IMR-90 (cell line): Measurements from ENCODE around the gene EXOC2. TPM values are rescaled to one million over a fixed set of nuclear protein-coding genes. Genes with fewer than 3 reads are reported as not detected.

ENCODE experiments used
- ATAC-seq: fragments of 200-7000 bp; cut with Tn5 transposase; 2 replicates; pipeline ENCODE4 v1.9.1; 2020; ENCODE audit warnings: low read depth, mild to moderate bottlenecking, moderate library complexity
- BruUV-seq: library from RNA; stranded (reverse); fragments of 400-500 nt; replicated peaks from 2 replicates; lab custom pipeline; 2021; lab: Mats Ljungman, UMichigan
- CTCF ChIA-PET: fragments of 300-600 bp; formaldehyde crosslinking; extraction: SDS; loops from one replicate; lab custom pipeline; 2021; ENCODE audit warnings: antibody characterized with exemption; lab: Yijun Ruan, JAX
- POLR2A ChIA-PET: fragments of 300-600 bp; sonication (Branson Sonifier 250); formaldehyde crosslinking; loops from one replicate; lab custom pipeline; 2022; ENCODE audit warnings: antibody characterized with exemption; ENCODE audit not compliant: unreplicated experiment; lab: Charles Lee
- DNase-seq: peaks from one replicate; pipeline ENCODE4 v3.0.0; 2013
- H2AFZ ChIP-seq: replicated peaks from 2 replicates; pipeline ENCODE3; 2013; ENCODE audit warnings: low read length, mild to moderate bottlenecking; ENCODE audit not compliant: poor library complexity
- H2AK5ac ChIP-seq: 2 replicates; pipeline ENCODE4 v1.6.1; 2013; ENCODE audit warnings: low read depth, low read length, inconsistent platforms
- H2AK9ac ChIP-seq: replicated peaks from 2 replicates; pipeline ENCODE3; 2013; ENCODE audit warnings: mild to moderate bottlenecking, low read depth, low read length, moderate library complexity; ENCODE audit not compliant: poor library complexity
- H2BK120ac ChIP-seq: 2 replicates; pipeline ENCODE4 v1.6.1; 2013; ENCODE audit warnings: low read depth, low read length, inconsistent platforms
- H2BK15ac ChIP-seq: 3 replicates; pipeline ENCODE4 v1.6.1; 2013; ENCODE audit warnings: low read depth, low read length, inconsistent platforms
- H2BK20ac ChIP-seq: 2 replicates; pipeline ENCODE4 v1.6.1; 2013; ENCODE audit warnings: low read depth, mild to moderate bottlenecking, inconsistent platforms, low read length, moderate library complexity
- H2BK5ac ChIP-seq: 2 replicates; pipeline ENCODE4 v1.6.1; 2013; ENCODE audit warnings: mild to moderate bottlenecking, low read depth, low read length, inconsistent platforms; ENCODE audit not compliant: poor library complexity, severe bottlenecking
- H3K14ac ChIP-seq: replicated peaks from 2 replicates; pipeline ENCODE4 v1.6.1; 2013; ENCODE audit warnings: low read depth, low read length, inconsistent platforms
- H3K18ac ChIP-seq: 2 replicates; pipeline ENCODE4 v1.6.1; 2013; ENCODE audit warnings: low read depth, low read length, control low read depth
- H3K23ac ChIP-seq: 2 replicates; pipeline ENCODE4 v1.6.1; 2013; ENCODE audit warnings: low read depth, low read length, inconsistent platforms
- H3K27ac ChIP-seq: 2 replicates; pipeline ENCODE4 v1.5.1; 2013; ENCODE audit warnings: mild to moderate bottlenecking, control low read depth, low read length; ENCODE audit not compliant: insufficient read depth
- H3K27me3 ChIP-seq: 2 replicates; pipeline ENCODE4 v1.6.1; 2013; ENCODE audit warnings: low read length; ENCODE audit not compliant: control insufficient read depth, insufficient read depth
- H3K36me3 ChIP-seq: 2 replicates; pipeline ENCODE4 v1.6.1; 2013; ENCODE audit warnings: low read length, mixed read lengths; ENCODE audit not compliant: control insufficient read depth, insufficient read depth
- H3K4ac ChIP-seq: 2 replicates; pipeline ENCODE4 v1.6.1; 2013; ENCODE audit warnings: low read depth, low read length, inconsistent platforms
- H3K4me1 ChIP-seq: 2 replicates; pipeline ENCODE4 v1.6.1; 2013; ENCODE audit warnings: low read length, mixed read lengths; ENCODE audit not compliant: control insufficient read depth, insufficient read depth
- H3K4me2 ChIP-seq: 2 replicates; pipeline ENCODE4 v1.6.1; 2013; ENCODE audit warnings: low read depth, mild to moderate bottlenecking, control low read depth, low read length, moderate library complexity
- H3K4me3 ChIP-seq: 2 replicates; pipeline ENCODE4 v1.5.1; 2013; ENCODE audit warnings: low read depth, mild to moderate bottlenecking, control low read depth, low read length, moderate library complexity; ENCODE audit not compliant: insufficient read depth
- H3K56ac ChIP-seq: 2 replicates; pipeline ENCODE4 v1.6.1; 2013; ENCODE audit warnings: low read length, inconsistent platforms; ENCODE audit not compliant: insufficient read depth; ENCODE audit errors: extremely low read depth
- H3K79me1 ChIP-seq, 2 experiments: 2 replicates each; pipeline ENCODE4 v1.6.1; 2013; ENCODE audit warnings: low read length in 2 of 2, inconsistent platforms in 1 of 2, low read depth in 1 of 2
- H3K9ac ChIP-seq: 2 replicates; pipeline ENCODE4 v1.6.1; 2013; ENCODE audit warnings: low read depth, low read length, control low read depth
- H3K9me1 ChIP-seq: 2 replicates; pipeline ENCODE4 v1.6.1; 2013; ENCODE audit warnings: low read length, inconsistent platforms; ENCODE audit not compliant: insufficient read depth
- H3K9me3 ChIP-seq: 2 replicates; pipeline ENCODE4 v1.6.1; 2013; ENCODE audit warnings: low read length; ENCODE audit not compliant: control insufficient read depth, insufficient read depth
- H4K20me1 ChIP-seq: 2 replicates; pipeline ENCODE4 v1.6.1; 2013; ENCODE audit warnings: low read length, inconsistent platforms; ENCODE audit not compliant: insufficient read depth
- H4K5ac ChIP-seq: 2 replicates; pipeline ENCODE4 v1.6.1; 2013; ENCODE audit warnings: mild to moderate bottlenecking, low read depth, low read length, control low read depth
- H4K8ac ChIP-seq, 2 experiments: 2 replicates each; pipeline ENCODE4 v1.6.1; 2013; ENCODE audit warnings: low read depth in 2 of 2, low read length in 2 of 2, control low read depth in 1 of 2, inconsistent platforms in 1 of 2
- H4K91ac ChIP-seq: 2 replicates; pipeline ENCODE4 v1.6.1; 2013; ENCODE audit warnings: low read depth, low read length, inconsistent platforms; ENCODE audit not compliant: insufficient read depth
- BHLHE40 ChIP-seq: fragments of 150-350 bp; IDR thresholded peaks from 2 replicates; pipeline ENCODE4 v1.6.1; 2016; ENCODE audit warnings: mild to moderate bottlenecking, low read depth, low read length
- CHD1 ChIP-seq: IDR thresholded peaks from 2 replicates; pipeline ENCODE4 v1.6.1; 2012; ENCODE audit warnings: low read depth, low read length, improper control_type of control experiment
- CTCF ChIP-seq: conservative IDR thresholded peaks from 2 replicates; pipeline ENCODE4 v1.5.1; 2012; ENCODE audit warnings: mild to moderate bottlenecking, low read depth, low read length, improper control_type of control experiment
- ELK1 ChIP-seq: fragments of 150-350 bp; IDR thresholded peaks from 2 replicates; pipeline ENCODE4 v1.6.1; 2016; ENCODE audit warnings: low read depth, mild to moderate bottlenecking, low read length, moderate library complexity, borderline replicate concordance
- MAFK ChIP-seq: IDR thresholded peaks from 2 replicates; pipeline ENCODE4 v1.6.1; 2012; ENCODE audit warnings: low read depth, low read length, improper control_type of control experiment
- MAZ ChIP-seq: IDR thresholded peaks from 2 replicates; pipeline ENCODE4 v1.6.1; 2012; ENCODE audit warnings: low read depth, mild to moderate bottlenecking, low read length, improper control_type of control experiment, moderate library complexity, borderline replicate concordance
- NFE2L2 ChIP-seq: fragments of 150-350 bp; IDR thresholded peaks from 2 replicates; pipeline ENCODE4 v1.6.1; 2016; ENCODE audit warnings: low read depth, mild to moderate bottlenecking, low read length
- POLR2A ChIP-seq: IDR thresholded peaks from 2 replicates; pipeline ENCODE4 v1.6.1; 2012; ENCODE audit warnings: mild to moderate bottlenecking, low read depth, low read length
- RAD21 ChIP-seq: IDR thresholded peaks from 2 replicates; pipeline ENCODE4 v1.6.1; 2012; ENCODE audit warnings: low read length, improper control_type of control experiment
- RCOR1 ChIP-seq: IDR thresholded peaks from 2 replicates; pipeline ENCODE4 v1.6.1; 2012; ENCODE audit warnings: mild to moderate bottlenecking, low read length, improper control_type of control experiment; ENCODE audit not compliant: insufficient replicate concordance
- SMC3 ChIP-seq: fragments of 150-350 bp; IDR thresholded peaks from 2 replicates; pipeline ENCODE4 v1.6.1; 2016; ENCODE audit warnings: low read depth, mild to moderate bottlenecking, antibody characterized with exemption, low read length, moderate library complexity
- USF2 ChIP-seq: fragments of 150-350 bp; IDR thresholded peaks from 2 replicates; pipeline ENCODE4 v1.6.1; 2017; ENCODE audit warnings: mild to moderate bottlenecking, antibody characterized with exemption, low read length, low read depth
- WGBS, 2 experiments: methylation state at CpG; one replicate each; pipeline versions ENCODE4 v1.1.5 to v1.1.7; 2013; ENCODE audit warnings: missing lambda C conversion rate in 2 of 2; ENCODE audit not compliant: insufficient read length in 1 of 2; ENCODE audit errors: extremely low coverage in 2 of 2; 5-methylcytosine and 5-hydroxymethylcytosine counted together
- dilution Hi-C: fragments of 300-500 bp; cut with HindIII; formaldehyde crosslinking; loops from one replicate; pipeline ENCODE4 v1.14.3; 2018; ENCODE audit warnings: low sequenced_read_pairs; ENCODE audit not compliant: unreplicated experiment
- in situ Hi-C: fragments of 300-500 bp; cut with MboI; formaldehyde crosslinking; loops from 3 replicates; pipeline ENCODE4 v1.14.3; 2019; ENCODE audit warnings: low sequenced_read_pairs, inconsistent platforms, mixed read lengths
- intact Hi-C: fragments of 100-400 bp; cut with micrococcal nuclease; formaldehyde crosslinking; loops from 2 replicates; pipeline ENCODE4 v1.10.0; 2022
- polyA plus RNA-seq, 3 experiments: library from polyadenylated mRNA; depleted of rRNA; stranded (reverse); fragments of >200 nt; gene quantifications; 2 replicates each; pipeline ENCODE4 v1.2.3, GENCODE V29; 2012; ENCODE audit warnings: low replicate concordance in 1 of 3
- total RNA-seq: library from RNA; depleted of rRNA; stranded (reverse); fragments of >200 nt; gene quantifications from 2 replicates; pipeline ENCODE4 v1.2.3, GENCODE V29; 2012

Gene EXOC2
- total and polyA plus RNA-seq, 2 of the 4 experiments (the other 2 are of a cell fraction) = 13.1 to 37.3 TPM

- Histone ChIP-seq H3K4me2 (no peak overlapping the region), H4K91ac (no peak overlapping the region), H3K9me3 (no peaks in the 10 kb centered on the region), H3K79me1 (no peaks in the 10 kb centered on the region), H3K9me1 (no peaks in the 10 kb centered on the region), H3K36me3 (no peaks in the 10 kb centered on the region), H3K4ac (no peak overlapping the region), H3K27me3 (peaks cover 30% of the 10 kb centered on the region), H2AK5ac (no peak overlapping the region), H3K14ac (no peak overlapping the region), H3K56ac (no peak overlapping the region), H4K20me1 (no peaks in the 10 kb centered on the region), H2BK20ac (no peak overlapping the region), H2BK15ac (no peak overlapping the region), H3K9ac (no peak overlapping the region), H2BK5ac (no peak overlapping the region), H3K23ac (no peak overlapping the region), H2AK9ac (no peak overlapping the region), H3K4me3 (no peak overlapping the region), H3K18ac (no peak overlapping the region), H3K4me1 (no peaks in the 10 kb centered on the region), H4K8ac (no peak overlapping the region), H4K5ac (no peak overlapping the region), H3K27ac (no peak overlapping the region), H2BK120ac (no peak overlapping the region), H2AFZ (no peak overlapping the region)
- in situ Hi-C loops (no loop called here), intact Hi-C loops (no loop called here), dilution Hi-C loops (no loop called here)
- TF ChIP-seq CHD1 = no peak
- no peak for TF ChIP-seq CTCF
- TF ChIP-seq RAD21 = no peak
- no peak for TF ChIP-seq BHLHE40
- TF ChIP-seq MAFK = no peak
- no peak for TF ChIP-seq RCOR1
- TF ChIP-seq ELK1 = no peak
- no peak for TF ChIP-seq NFE2L2
- TF ChIP-seq USF2 = no peak
- no peak for TF ChIP-seq POLR2A
- TF ChIP-seq SMC3 = no peak
- TF ChIP-seq MAZ = no peak
- POLR2A ChIA-PET = no interaction called here
- ATAC-seq (no peak), DNase-seq (no peak)
- CTCF ChIA-PET = interaction anchor here (0.8 kb wide), 1 partner anchor 13 kb away, joined by 5 read pairs; no protein-coding TSS in a partner anchor
- no CpG with 5 or more reads among the region's 3 CpGs for whole genome bisulfite sequencing, 2 experiments
- no TSS peak for BruUV-seq
These were observed 34.9 kb upstream of the EXOC2 start for GRCh38 chr6:727856-728255.
